Measurements from ENCODE around the gene LHX1. TPM values are rescaled to one million over a fixed set of nuclear protein-coding genes. Genes with fewer than 3 reads are reported as not detected.

The LHX1 gene
- 5.3 TPM for total RNA-seq

DNA sequence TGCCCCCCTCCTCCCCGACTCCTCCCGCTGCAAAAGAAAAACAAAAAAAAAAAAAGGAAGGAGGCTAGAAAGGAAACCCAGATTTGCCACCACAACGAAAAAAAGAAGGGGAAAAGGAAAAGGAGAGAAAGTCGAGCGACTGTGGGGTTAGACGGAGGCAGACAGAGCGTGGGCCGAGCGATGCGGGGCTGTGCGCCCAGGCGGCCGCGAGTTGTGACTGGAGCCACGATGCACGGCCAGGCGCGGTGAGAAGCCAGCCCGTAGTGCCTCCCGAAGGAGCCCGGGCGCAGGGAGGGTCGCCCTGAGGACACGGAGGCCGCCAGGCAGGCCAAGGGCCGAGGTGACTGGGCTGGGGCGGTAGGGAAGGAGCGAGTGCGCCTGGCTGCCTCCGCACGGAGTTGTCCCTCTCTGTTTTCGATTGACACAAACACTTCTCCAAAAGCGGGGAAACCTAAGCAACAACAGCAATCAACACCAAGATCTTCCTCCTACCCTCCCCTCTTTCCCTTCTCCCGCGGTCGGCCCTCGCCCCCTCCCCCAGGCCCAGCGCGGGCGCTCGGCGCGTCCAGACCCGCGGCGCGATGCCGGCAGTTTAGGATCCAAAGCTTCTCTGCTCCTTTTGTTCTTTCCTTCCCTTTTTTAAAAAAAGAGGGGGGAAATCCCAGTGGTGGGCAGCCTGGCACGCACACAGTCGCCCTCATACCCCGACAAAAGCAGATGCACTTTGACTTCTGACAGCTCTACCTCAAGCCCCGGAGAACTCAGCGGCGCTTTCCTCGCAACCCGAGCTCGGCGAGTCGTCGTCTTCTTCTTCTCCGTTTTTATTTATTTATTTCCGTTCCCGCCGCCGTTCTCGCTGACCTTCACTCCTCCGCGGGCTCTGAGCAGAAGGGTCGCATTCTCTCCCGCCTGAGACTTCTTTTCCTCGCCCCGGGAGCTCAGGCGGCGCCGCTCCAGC lies at the start of gene LHX1:
TSS of gene LHX1 (plus strand) at position 475 of the 958 bp plus-strand sequence. CDS start 723 bp downstream, outside the sequence.

DNA sequence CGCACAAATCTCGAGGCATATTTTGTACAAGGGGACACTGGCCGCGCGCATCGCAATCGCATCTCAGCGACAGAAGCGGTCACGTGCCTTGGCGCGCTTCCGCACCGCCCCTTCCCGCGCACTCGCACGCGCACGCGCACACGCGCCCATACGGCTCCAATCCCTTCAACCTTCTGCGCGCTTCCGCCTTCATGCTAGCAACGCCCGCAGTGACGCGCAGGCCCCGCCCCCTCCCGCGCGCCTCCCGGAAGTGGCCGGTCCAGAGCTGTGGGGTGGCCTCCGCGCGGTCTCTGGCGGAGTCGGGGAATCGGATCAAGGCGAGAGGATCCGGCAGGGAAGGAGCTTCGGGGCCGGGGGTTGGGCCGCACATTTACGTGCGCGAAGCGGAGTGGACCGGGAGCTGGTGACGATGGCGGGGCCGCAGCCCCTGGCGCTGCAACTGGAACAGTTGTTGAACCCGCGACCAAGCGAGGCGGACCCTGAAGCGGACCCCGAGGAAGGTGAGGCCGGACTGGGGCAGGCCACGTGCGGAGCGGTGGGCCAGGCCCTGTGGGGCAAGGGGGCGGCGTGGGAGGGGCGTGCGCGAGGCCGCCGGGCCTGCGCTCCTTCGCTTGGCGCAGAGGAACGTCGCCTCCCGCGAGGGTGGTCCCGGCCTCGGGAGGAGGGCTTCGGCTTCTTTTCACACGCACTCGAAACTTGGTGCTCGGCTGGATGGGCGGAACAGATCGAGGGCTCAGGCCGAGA lies 11.6 kb downstream of the LHX1 start, which contains the start of gene AATF:
TSS of gene AATF (plus strand) at position 238 of the 744 bp plus-strand sequence. CDS start at position 410, 172 bp downstream.

Small RNAs within 50 kb of the gene (small RNA-seq; reads per million reads assigned to genes)
- gene AC243773.2: not detected

Other genes starting within 250 kb of the LHX1 start
- 19.6 TPM for gene AATF, start 11.5 kb downstream of the LHX1 start, total RNA-seq